SU-DHL-6 (cell line): ENCODE data around the gene TM4SF1.

ENCODE experiments used
- CTCF ChIP-seq: fragments of 200-600 bp; sonication (generic); IDR thresholded peaks from one replicate; pipeline ENCODE4 v1.5.1; 2017; ENCODE audit warnings: antibody characterized with exemption, mild to moderate bottlenecking, low read length, moderate library complexity; ENCODE audit not compliant: insufficient read depth, poor library complexity, severe bottlenecking
- EZH2phosphoT487 ChIP-seq: fragments of 200-600 bp; sonication (generic), shearing (Covaris generic); conservative IDR thresholded peaks from 2 replicates; pipeline ENCODE4 v1.6.1; 2018; ENCODE audit warnings: mild to moderate bottlenecking, antibody characterized with exemption, low read length, moderate library complexity, mixed read lengths

- TF ChIP-seq CTCF (no peak), EZH2phosphoT487 (no peak)
These were observed 40.3 kb upstream of the TM4SF1 start for GRCh38 chr3:149417727-149418126.
